ENCODE data around the gene CNTNAP2.

DNA sequence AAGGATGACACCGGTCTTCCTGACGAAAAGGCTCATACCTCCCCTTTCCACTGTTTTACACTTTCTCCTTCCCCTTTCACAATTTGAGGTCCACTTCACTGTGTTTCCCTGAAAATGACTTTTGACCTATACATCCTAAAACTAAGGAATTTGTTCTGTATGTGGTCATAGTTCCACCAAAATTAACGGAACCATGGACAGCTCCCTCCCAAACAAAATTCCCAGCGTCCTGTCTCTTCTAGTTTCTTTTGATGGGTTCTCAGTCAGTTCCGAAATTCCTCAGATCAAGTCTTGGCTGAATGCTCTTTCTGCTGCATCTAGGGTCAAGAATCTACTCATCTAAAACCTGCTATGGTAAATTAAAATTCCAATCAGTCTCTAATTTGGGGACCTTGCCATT lies 1191.9 kb downstream of the CNTNAP2 start:
- TF ChIP-seq, protein P1, sequence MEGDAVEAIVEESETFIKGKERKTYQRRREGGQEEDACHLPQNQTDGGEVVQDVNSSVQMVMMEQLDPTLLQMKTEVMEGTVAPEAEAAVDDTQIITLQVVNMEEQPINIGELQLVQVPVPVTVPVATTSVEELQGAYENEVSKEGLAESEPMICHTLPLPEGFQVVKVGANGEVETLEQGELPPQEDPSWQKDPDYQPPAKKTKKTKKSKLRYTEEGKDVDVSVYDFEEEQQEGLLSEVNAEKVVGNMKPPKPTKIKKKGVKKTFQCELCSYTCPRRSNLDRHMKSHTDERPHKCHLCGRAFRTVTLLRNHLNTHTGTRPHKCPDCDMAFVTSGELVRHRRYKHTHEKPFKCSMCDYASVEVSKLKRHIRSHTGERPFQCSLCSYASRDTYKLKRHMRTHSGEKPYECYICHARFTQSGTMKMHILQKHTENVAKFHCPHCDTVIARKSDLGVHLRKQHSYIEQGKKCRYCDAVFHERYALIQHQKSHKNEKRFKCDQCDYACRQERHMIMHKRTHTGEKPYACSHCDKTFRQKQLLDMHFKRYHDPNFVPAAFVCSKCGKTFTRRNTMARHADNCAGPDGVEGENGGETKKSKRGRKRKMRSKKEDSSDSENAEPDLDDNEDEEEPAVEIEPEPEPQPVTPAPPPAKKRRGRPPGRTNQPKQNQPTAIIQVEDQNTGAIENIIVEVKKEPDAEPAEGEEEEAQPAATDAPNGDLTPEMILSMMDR (IDR thresholded peaks at IDR 0.05), result no peak
- TF ChIP-seq POLR2A (IDR thresholded peaks at IDR 0.05), result no peak
